ENCODE data around the gene PPP1R1C.

DNA sequence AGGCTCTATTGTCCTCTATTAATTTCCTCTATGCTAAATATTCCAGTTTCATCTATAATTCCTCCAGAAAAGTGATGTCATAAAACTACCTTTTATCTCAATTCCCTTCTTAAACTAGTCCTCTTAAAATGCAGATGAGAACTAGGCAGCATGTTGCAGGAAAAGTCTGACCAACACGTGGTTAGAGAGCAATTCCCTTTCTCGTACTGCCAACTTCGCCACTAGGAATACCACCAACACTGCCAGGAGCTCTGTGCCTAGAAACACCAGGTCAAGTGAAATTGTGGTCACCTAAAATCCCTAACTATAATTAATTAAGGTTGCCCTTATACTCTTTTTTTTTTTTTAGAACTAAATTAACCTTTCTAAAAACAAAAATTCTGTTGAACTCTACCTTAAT, 127.7 kb downstream of the PPP1R1C start:
- no peak for TF ChIP-seq POLR2A (IDR thresholded peaks at IDR 0.05)
- TF ChIP-seq, protein P1, sequence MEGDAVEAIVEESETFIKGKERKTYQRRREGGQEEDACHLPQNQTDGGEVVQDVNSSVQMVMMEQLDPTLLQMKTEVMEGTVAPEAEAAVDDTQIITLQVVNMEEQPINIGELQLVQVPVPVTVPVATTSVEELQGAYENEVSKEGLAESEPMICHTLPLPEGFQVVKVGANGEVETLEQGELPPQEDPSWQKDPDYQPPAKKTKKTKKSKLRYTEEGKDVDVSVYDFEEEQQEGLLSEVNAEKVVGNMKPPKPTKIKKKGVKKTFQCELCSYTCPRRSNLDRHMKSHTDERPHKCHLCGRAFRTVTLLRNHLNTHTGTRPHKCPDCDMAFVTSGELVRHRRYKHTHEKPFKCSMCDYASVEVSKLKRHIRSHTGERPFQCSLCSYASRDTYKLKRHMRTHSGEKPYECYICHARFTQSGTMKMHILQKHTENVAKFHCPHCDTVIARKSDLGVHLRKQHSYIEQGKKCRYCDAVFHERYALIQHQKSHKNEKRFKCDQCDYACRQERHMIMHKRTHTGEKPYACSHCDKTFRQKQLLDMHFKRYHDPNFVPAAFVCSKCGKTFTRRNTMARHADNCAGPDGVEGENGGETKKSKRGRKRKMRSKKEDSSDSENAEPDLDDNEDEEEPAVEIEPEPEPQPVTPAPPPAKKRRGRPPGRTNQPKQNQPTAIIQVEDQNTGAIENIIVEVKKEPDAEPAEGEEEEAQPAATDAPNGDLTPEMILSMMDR (IDR thresholded peaks at IDR 0.05) = no peak
